HepG2 (cell line): ENCODE data around the gene EZH1. TPM values are rescaled to one million over a fixed set of nuclear protein-coding genes. Genes with fewer than 3 reads are reported as not detected.

Source experiments
- ISL2 ChIP-seq: sonication (generic); formaldehyde crosslinking; IDR thresholded peaks from 2 replicates; pipeline ENCODE4 v1.5.0; 2020; ENCODE audit warnings: missing genetic modification reagents
- NAIF1 ChIP-seq: sonication (generic); formaldehyde crosslinking; IDR thresholded peaks from 2 replicates; pipeline ENCODE4 v1.5.0; 2020; ENCODE audit warnings: mild to moderate bottlenecking, missing genetic modification reagents, borderline replicate concordance
- SP2 ChIP-seq: sonication (generic); formaldehyde crosslinking; IDR thresholded peaks from 2 replicates; pipeline ENCODE4 v1.5.1; 2020; ENCODE audit warnings: mild to moderate bottlenecking, missing genetic modification reagents
- TRIM24 ChIP-seq: sonication (generic); formaldehyde crosslinking; IDR thresholded peaks from 2 replicates; pipeline ENCODE4 v1.8.0; 2022; ENCODE audit warnings: mild to moderate bottlenecking, missing genetic modification reagents
- ZBTB7B ChIP-seq: sonication (generic); formaldehyde crosslinking; IDR thresholded peaks from 2 replicates; pipeline ENCODE4 v1.4.0; 2020; ENCODE audit warnings: missing genetic modification reagents
- ZBTB8A ChIP-seq: sonication (generic); formaldehyde crosslinking; IDR thresholded peaks from 2 replicates; pipeline ENCODE4 v1.4.0; 2020; ENCODE audit warnings: mild to moderate bottlenecking, low read depth, missing genetic modification reagents, borderline replicate concordance
- ZFP36L1 ChIP-seq: sonication (generic); formaldehyde crosslinking; IDR thresholded peaks from 2 replicates; pipeline ENCODE4 v1.8.0; 2022; ENCODE audit warnings: mild to moderate bottlenecking, missing genetic modification reagents, moderate library complexity
- ZNF670 ChIP-seq: sonication (generic); formaldehyde crosslinking; IDR thresholded peaks from 2 replicates; pipeline ENCODE4 v1.8.0; 2022; ENCODE audit warnings: mild to moderate bottlenecking, missing genetic modification reagents, borderline replicate concordance
- ZNF780A ChIP-seq: sonication (generic); formaldehyde crosslinking; IDR thresholded peaks from 2 replicates; pipeline ENCODE4 v1.8.0; 2022; ENCODE audit warnings: mild to moderate bottlenecking, missing genetic modification reagents, moderate library complexity
- polyA plus RNA-seq, 8 experiments: library from polyadenylated mRNA; depleted of rRNA in 3 of 8; stranded (reverse) in 7 of 8; unstranded in 1 of 8; fragments of >200 nt; fragmentation: Illumina TruSeq in 4 of 8; extraction: Trizol in 4 of 8; gene quantifications; 2 replicates each; pipeline versions ENCODE4 v1.2.1 to v1.2.3, GENCODE V29; 2011 to 2016; ENCODE audit warnings: low read depth in 4 of 8, missing spikeins in 1 of 8, mixed read lengths in 1 of 8; ENCODE audit not compliant: insufficient read depth in 1 of 8
- total RNA-seq, 5 experiments: library from RNA; depleted of rRNA; stranded (reverse); fragments of >200 nt; fragmentation: Illumina TruSeq; extraction: Trizol; gene quantifications; 2 replicates each; pipeline ENCODE4 v1.2.3, GENCODE V29; 2016; ENCODE audit warnings: low read depth in 1 of 5
- TF ChIP-seq, protein P1 (sequence below): sonication (generic); formaldehyde crosslinking; IDR thresholded peaks from 2 replicates; pipeline ENCODE4 v1.8.0; 2023; ENCODE audit warnings: mild to moderate bottlenecking, missing genetic modification reagents
- TF ChIP-seq, protein P2 (sequence below): sonication (generic); formaldehyde crosslinking; IDR thresholded peaks from 2 replicates; pipeline ENCODE4 v1.5.0; 2020; ENCODE audit warnings: mild to moderate bottlenecking, missing genetic modification reagents, borderline replicate concordance
- TF ChIP-seq, protein P3 (sequence below): sonication (generic); formaldehyde crosslinking; IDR thresholded peaks from 2 replicates; pipeline ENCODE4 v1.5.0; 2020; ENCODE audit warnings: mild to moderate bottlenecking, missing genetic modification reagents
- TF ChIP-seq, protein P4 (sequence below): fragments of 450-650 bp; IDR thresholded peaks from 2 replicates; pipeline ENCODE4 v1.6.1; 2017; ENCODE audit warnings: mild to moderate bottlenecking
- TF ChIP-seq, protein P5 (sequence below): sonication (generic); formaldehyde crosslinking; IDR thresholded peaks from 2 replicates; pipeline ENCODE4 v1.4.0; 2020; ENCODE audit warnings: missing genetic modification reagents

EZH1 gene
- total and polyA plus RNA-seq, 2 of the 13 experiments (the other 11 are each of a cell fraction or from before 2014, with no cell fraction given): 11.6 to 24.0 TPM

DNA sequence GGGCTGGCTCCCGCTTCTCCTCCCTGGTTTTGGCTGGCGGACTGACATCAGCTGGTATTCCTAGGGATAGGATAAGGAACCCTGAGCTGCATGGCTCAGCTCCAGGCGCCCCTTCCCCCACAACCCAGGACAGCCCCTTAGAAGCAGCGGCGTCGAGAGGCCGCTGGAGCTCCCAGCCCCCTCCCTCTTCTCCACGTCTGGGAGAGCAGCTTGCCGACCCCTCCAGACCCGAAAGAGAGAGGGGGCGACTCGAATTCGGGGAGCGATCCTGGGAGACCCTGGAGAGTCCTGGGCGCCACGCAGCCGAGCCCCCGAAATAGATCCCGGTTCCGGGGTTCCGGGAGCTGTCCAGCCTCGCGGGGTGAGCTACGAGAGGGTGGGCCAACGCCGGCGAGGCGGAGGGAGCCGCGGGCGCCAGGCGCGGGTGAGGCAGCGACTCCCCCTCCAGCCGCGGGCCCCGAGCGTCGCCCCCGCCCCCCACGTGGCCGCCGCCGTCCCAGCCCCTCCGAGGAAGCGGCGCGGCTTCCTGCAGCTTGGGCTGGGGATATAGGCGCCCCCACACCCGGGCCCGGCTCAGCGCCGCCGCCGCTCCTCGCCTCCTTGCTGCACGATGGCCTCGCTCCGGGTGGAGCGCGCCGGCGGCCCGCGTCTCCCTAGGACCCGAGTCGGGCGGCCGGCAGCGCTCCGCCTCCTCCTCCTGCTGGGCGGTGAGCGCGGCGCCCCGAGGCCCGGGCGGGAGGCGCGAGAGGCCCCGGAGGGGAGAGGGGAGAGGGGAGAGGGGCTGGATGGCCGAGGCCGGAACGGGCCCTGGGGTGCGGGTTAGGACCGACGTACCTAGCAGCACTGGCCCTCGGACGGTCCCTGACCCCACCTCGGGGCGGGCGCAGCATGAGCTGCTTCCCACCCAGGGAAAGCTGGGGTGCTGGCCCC lies 16.1 kb upstream of the EZH1 start, which contains the start of gene RAMP2 (continued):
- TF ChIP-seq, protein P1, sequence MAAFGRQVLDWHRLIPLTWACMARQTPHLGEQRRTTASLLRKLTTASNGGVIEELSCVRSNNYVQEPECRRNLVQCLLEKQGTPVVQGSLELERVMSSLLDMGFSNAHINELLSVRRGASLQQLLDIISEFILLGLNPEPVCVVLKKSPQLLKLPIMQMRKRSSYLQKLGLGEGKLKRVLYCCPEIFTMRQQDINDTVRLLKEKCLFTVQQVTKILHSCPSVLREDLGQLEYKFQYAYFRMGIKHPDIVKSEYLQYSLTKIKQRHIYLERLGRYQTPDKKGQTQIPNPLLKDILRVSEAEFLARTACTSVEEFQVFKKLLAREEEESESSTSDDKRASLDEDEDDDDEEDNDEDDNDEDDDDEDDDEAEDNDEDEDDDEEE (CRISPR knock-in tag): peak; percentile 53; the same call in 1 of the 2 replicates
- TF ChIP-seq ZNF670 (CRISPR knock-in tag) (no peak), TRIM24 (CRISPR knock-in tag) (no peak), ZNF780A (no peak), NAIF1 (CRISPR knock-in tag) (no peak), ZBTB8A (no peak), ZBTB7B (CRISPR knock-in tag) (peak; percentile 26; the same call in 1 of the 2 replicates), ISL2 (CRISPR knock-in tag) (no peak), ZFP36L1 (CRISPR knock-in tag) (peak; percentile 73; the same call in 1 of the 2 replicates), SP2 (CRISPR knock-in tag) (0 out of 2 replicates have a peak, but pooled peaks have one; percentile 36)
- TF ChIP-seq, protein P2, sequence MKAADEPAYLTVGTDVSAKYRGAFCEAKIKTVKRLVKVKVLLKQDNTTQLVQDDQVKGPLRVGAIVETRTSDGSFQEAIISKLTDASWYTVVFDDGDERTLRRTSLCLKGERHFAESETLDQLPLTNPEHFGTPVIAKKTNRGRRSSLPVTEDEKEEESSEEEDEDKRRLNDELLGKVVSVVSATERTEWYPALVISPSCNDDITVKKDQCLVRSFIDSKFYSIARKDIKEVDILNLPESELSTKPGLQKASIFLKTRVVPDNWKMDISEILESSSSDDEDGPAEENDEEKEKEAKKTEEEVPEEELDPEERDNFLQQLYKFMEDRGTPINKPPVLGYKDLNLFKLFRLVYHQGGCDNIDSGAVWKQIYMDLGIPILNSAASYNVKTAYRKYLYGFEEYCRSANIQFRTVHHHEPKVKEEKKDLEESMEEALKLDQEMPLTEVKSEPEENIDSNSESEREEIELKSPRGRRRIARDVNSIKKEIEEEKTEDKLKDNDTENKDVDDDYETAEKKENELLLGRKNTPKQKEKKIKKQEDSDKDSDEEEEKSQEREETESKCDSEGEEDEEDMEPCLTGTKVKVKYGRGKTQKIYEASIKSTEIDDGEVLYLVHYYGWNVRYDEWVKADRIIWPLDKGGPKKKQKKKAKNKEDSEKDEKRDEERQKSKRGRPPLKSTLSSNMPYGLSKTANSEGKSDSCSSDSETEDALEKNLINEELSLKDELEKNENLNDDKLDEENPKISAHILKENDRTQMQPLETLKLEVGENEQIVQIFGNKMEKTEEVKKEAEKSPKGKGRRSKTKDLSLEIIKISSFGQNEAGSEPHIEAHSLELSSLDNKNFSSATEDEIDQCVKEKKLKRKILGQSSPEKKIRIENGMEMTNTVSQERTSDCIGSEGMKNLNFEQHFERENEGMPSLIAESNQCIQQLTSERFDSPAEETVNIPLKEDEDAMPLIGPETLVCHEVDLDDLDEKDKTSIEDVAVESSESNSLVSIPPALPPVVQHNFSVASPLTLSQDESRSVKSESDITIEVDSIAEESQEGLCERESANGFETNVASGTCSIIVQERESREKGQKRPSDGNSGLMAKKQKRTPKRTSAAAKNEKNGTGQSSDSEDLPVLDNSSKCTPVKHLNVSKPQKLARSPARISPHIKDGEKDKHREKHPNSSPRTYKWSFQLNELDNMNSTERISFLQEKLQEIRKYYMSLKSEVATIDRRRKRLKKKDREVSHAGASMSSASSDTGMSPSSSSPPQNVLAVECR (CRISPR knock-in tag): peak; percentile 66; the same call in 1 of the 2 replicates
- TF ChIP-seq, protein P3, sequence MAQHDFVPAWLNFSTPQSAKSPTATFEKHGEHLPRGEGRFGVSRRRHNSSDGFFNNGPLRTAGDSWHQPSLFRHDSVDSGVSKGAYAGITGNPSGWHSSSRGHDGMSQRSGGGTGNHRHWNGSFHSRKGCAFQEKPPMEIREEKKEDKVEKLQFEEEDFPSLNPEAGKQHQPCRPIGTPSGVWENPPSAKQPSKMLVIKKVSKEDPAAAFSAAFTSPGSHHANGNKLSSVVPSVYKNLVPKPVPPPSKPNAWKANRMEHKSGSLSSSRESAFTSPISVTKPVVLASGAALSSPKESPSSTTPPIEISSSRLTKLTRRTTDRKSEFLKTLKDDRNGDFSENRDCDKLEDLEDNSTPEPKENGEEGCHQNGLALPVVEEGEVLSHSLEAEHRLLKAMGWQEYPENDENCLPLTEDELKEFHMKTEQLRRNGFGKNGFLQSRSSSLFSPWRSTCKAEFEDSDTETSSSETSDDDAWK (CRISPR knock-in tag): no peak
- TF ChIP-seq, protein P4, sequence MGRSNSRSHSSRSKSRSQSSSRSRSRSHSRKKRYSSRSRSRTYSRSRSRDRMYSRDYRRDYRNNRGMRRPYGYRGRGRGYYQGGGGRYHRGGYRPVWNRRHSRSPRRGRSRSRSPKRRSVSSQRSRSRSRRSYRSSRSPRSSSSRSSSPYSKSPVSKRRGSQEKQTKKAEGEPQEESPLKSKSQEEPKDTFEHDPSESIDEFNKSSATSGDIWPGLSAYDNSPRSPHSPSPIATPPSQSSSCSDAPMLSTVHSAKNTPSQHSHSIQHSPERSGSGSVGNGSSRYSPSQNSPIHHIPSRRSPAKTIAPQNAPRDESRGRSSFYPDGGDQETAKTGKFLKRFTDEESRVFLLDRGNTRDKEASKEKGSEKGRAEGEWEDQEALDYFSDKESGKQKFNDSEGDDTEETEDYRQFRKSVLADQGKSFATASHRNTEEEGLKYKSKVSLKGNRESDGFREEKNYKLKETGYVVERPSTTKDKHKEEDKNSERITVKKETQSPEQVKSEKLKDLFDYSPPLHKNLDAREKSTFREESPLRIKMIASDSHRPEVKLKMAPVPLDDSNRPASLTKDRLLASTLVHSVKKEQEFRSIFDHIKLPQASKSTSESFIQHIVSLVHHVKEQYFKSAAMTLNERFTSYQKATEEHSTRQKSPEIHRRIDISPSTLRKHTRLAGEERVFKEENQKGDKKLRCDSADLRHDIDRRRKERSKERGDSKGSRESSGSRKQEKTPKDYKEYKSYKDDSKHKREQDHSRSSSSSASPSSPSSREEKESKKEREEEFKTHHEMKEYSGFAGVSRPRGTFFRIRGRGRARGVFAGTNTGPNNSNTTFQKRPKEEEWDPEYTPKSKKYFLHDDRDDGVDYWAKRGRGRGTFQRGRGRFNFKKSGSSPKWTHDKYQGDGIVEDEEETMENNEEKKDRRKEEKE: no peak
- TF ChIP-seq, protein P5, sequence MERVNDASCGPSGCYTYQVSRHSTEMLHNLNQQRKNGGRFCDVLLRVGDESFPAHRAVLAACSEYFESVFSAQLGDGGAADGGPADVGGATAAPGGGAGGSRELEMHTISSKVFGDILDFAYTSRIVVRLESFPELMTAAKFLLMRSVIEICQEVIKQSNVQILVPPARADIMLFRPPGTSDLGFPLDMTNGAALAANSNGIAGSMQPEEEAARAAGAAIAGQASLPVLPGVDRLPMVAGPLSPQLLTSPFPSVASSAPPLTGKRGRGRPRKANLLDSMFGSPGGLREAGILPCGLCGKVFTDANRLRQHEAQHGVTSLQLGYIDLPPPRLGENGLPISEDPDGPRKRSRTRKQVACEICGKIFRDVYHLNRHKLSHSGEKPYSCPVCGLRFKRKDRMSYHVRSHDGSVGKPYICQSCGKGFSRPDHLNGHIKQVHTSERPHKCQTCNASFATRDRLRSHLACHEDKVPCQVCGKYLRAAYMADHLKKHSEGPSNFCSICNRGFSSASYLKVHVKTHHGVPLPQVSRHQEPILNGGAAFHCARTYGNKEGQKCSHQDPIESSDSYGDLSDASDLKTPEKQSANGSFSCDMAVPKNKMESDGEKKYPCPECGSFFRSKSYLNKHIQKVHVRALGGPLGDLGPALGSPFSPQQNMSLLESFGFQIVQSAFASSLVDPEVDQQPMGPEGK: no peak; the same call in 1 of the 2 replicates
